OCI-LY3 (cell line): Measurements from ENCODE around the gene APOL6.

Experiments
- H2AFZ ChIP-seq: fragments of 200-600, 300-600 bp; shearing (Covaris generic); 2 replicates; pipeline ENCODE4 v1.6.0; 2014; ENCODE audit warnings: antibody characterized with exemption, low read depth, low read length
- H3K27ac ChIP-seq: fragments of 200-600, 300-600 bp; sonication (generic); 2 replicates; pipeline ENCODE4 v1.5.1; 2014; ENCODE audit warnings: mild to moderate bottlenecking, low read length, moderate library complexity, mixed read lengths
- H3K27me3 ChIP-seq: fragments of 200-600, 300-600 bp; sonication (generic); 2 replicates; pipeline ENCODE4 v1.6.1; 2014; ENCODE audit warnings: low read depth, low read length, mixed read lengths
- H3K36me3 ChIP-seq: fragments of 200-600, 300-600 bp; sonication (generic); replicated peaks from 2 replicates; pipeline ENCODE3; 2014; ENCODE audit warnings: low read depth, low read length, mixed read lengths
- H3K4me1 ChIP-seq: fragments of 300-600, 200-600 bp; sonication (generic); 2 replicates; pipeline ENCODE4 v1.6.1; 2014; ENCODE audit warnings: low read length, mixed read lengths
- H3K4me2 ChIP-seq: fragments of 200-600, 300-600 bp; sonication (generic); 2 replicates; pipeline ENCODE4 v1.6.1; 2014; ENCODE audit warnings: low read length, mixed read lengths
- H3K4me3 ChIP-seq: fragments of 300-600, 200-600 bp; sonication (generic); 2 replicates; pipeline ENCODE4 v1.5.1; 2014; ENCODE audit warnings: antibody characterized with exemption, mild to moderate bottlenecking, low read length, moderate library complexity
- H3K79me2 ChIP-seq: fragments of 300-600, 200-600 bp; shearing (Covaris generic); 2 replicates; pipeline ENCODE4 v1.6.1; 2014; ENCODE audit warnings: mild to moderate bottlenecking, low read length, mixed read lengths
- H3K9ac ChIP-seq: fragments of 300-600, 200-600 bp; shearing (Covaris generic); 2 replicates; pipeline ENCODE4 v1.6.0; 2014; ENCODE audit warnings: mild to moderate bottlenecking, low read length, moderate library complexity
- H3K9me3 ChIP-seq: fragments of 200-600, 300-600 bp; shearing (Covaris generic); 2 replicates; pipeline ENCODE4 v1.6.1; 2014; ENCODE audit warnings: low read length, mixed read lengths; ENCODE audit not compliant: insufficient read depth
- H4K20me1 ChIP-seq: fragments of 200-600, 300-600 bp; sonication (generic); 2 replicates; pipeline ENCODE4 v1.6.1; 2016; ENCODE audit warnings: low read length, mixed read lengths; ENCODE audit not compliant: insufficient read depth
- CTCF ChIP-seq: fragments of 200-600, 300-600 bp; sonication (generic); IDR thresholded peaks from 2 replicates; pipeline ENCODE4 v1.5.1; 2014; ENCODE audit warnings: antibody characterized with exemption, low read length, low read depth
- EZH2phosphoT487 ChIP-seq: fragments of 200-600 bp; shearing (Covaris generic); IDR thresholded peaks from 2 replicates; pipeline ENCODE4 v1.6.1; 2018; ENCODE audit warnings: antibody characterized with exemption, mixed run types, low read depth

APOL6 gene

GRCh38 chr22:35609761-35610160 lies 38.5 kb upstream of the APOL6 start:
- no peak overlapping the region for H3K4me2 ChIP-seq

GRCh38 chr22:35610741-35611140 lies 37.5 kb upstream of the APOL6 start:
- Histone ChIP-seq H3K27me3 (peaks cover 49% of the 10 kb centered on the region), H3K27ac (no peak overlapping the region), H3K36me3 (no peaks in the 10 kb centered on the region), H3K9me3 (no peaks in the 10 kb centered on the region), H3K4me1 (peaks cover 8% of the 10 kb centered on the region), H2AFZ (no peak overlapping the region), H3K9ac (no peak overlapping the region), H4K20me1 (no peaks in the 10 kb centered on the region), H3K4me2 (no peak overlapping the region), H3K79me2 (no peaks in the 10 kb centered on the region), H3K4me3 (no peak overlapping the region)
- TF ChIP-seq EZH2phosphoT487 = no peak
- TF ChIP-seq CTCF = no peak

More at GRCh38 chr22:35609761-35610160, 38.5 kb upstream of the APOL6 start:
- Histone ChIP-seq H3K27ac (no peak overlapping the region), H3K4me1 (peaks cover 8% of the 10 kb centered on the region), H4K20me1 (no peaks in the 10 kb centered on the region), H3K9me3 (no peaks in the 10 kb centered on the region), H3K79me2 (no peaks in the 10 kb centered on the region), H2AFZ (no peak overlapping the region), H3K36me3 (no peaks in the 10 kb centered on the region), H3K9ac (no peak overlapping the region), H3K27me3 (peaks cover 57% of the 10 kb centered on the region), H3K4me3 (no peak overlapping the region)
- TF ChIP-seq EZH2phosphoT487 (no peak), CTCF (no peak)

GRCh38 chr22:35611200-35611890 lies 36.9 kb upstream of the APOL6 start:
- Histone ChIP-seq H3K4me3 (no peak overlapping the region), H3K4me2 (no peak overlapping the region), H3K79me2 (no peaks in the 10 kb centered on the region), H3K36me3 (no peaks in the 10 kb centered on the region), H3K4me1 (peaks cover 8% of the 10 kb centered on the region), H3K9me3 (no peaks in the 10 kb centered on the region), H3K9ac (no peak overlapping the region), H3K27me3 (peaks cover 45% of the 10 kb centered on the region), H4K20me1 (no peaks in the 10 kb centered on the region), H2AFZ (no peak overlapping the region), H3K27ac (no peak overlapping the region)
- TF ChIP-seq CTCF (no peak), EZH2phosphoT487 (no peak)

- TF ChIP-seq EZH2phosphoT487 (no peak), CTCF (no peak)
- Histone ChIP-seq H3K9ac (no peak overlapping the region), H2AFZ (no peak overlapping the region), H4K20me1 (no peaks in the 10 kb centered on the region), H3K36me3 (no peaks in the 10 kb centered on the region), H3K27ac (no peak overlapping the region), H3K4me3 (no peak overlapping the region), H3K4me2 (no peak overlapping the region), H3K4me1 (peaks cover 8% of the 10 kb centered on the region), H3K9me3 (no peaks in the 10 kb centered on the region), H3K79me2 (no peaks in the 10 kb centered on the region), H3K27me3 (peaks cover 47% of the 10 kb centered on the region)
Observed at GRCh38 chr22:35611891-35612576, 36.2 kb upstream of the APOL6 start.
